Activated T-cell treated with anti-CD3 and anti-CD28 coated beads, Interleukin-2, amount 50 U/mL, for 72 hours (primary cell): ENCODE data around the gene MASP1. TPM values are rescaled to one million over a fixed set of nuclear protein-coding genes. Genes with fewer than 3 reads are reported as not detected.

Experiments
- ATAC-seq, 2 donors: fragments of 150-1000 bp; cut with Tn5 transposase; replicated peaks in 1 of 2; 2 replicates each; pipeline ENCODE4 v1.10.0; 2021; ENCODE audit warnings: moderate library complexity in 2 of 2, mild to moderate bottlenecking in 1 of 2
- DNase-seq, 2 donors: peaks; one replicate each; pipeline ENCODE4 v3.0.0; 2021 to 2022; ENCODE audit warnings: mixed read lengths in 1 of 2
- H3K27ac Mint-ChIP-seq: one replicate; pipeline ENCODE4 v1.8.0; 2022; ENCODE audit warnings: mild to moderate bottlenecking, moderate library complexity, mixed read lengths
- H3K27me3 Mint-ChIP-seq: one replicate; pipeline ENCODE4 v1.8.0; 2022; ENCODE audit warnings: low read depth, mixed read lengths
- H3K36me3 Mint-ChIP-seq, 2 donors: one replicate each; pipeline ENCODE4 v1.8.0; 2022; ENCODE audit warnings: mixed read lengths in 2 of 2, mild to moderate bottlenecking in 1 of 2; ENCODE audit not compliant: insufficient read depth in 2 of 2
- H3K4me1 Mint-ChIP-seq: one replicate; pipeline ENCODE4 v1.8.0; 2022; ENCODE audit warnings: low read depth, mixed read lengths
- H3K4me3 Mint-ChIP-seq, 2 donors: one replicate each; pipeline ENCODE4 v1.8.0; 2022; ENCODE audit warnings: mild to moderate bottlenecking in 2 of 2, mixed read lengths in 2 of 2, moderate library complexity in 2 of 2
- H3K9me3 Mint-ChIP-seq, 2 donors: one replicate each; pipeline ENCODE4 v1.8.0; 2022; ENCODE audit warnings: mixed read lengths in 2 of 2
- total RNA-seq, 2 donors: library from RNA; stranded (reverse); gene quantifications; one replicate each; pipeline ENCODE4 v1.2.3, GENCODE V29; 2022

Gene MASP1
- total RNA-seq, 2 donors from 2014 or later, result not detected

GRCh38 chr3:187315872-187316271 lies 24.3 kb upstream of the MASP1 start:
- Mint-ChIP-seq H3K4me3 (no peak overlapping the region), H3K9me3 (no peaks in the 10 kb centered on the region), H3K27me3 (peaks cover 72% of the 10 kb centered on the region), H3K36me3 (no peaks in the 10 kb centered on the region), H3K4me1 (peaks cover 8% of the 10 kb centered on the region), H3K27ac (no peak overlapping the region)
- no peak for DNase-seq
- peak in 1 of 2 donors; percentile 67 for ATAC-seq

GRCh38 chr3:187314176-187314575 lies 22.6 kb upstream of the MASP1 start:
- H3K27ac Mint-ChIP-seq, result no peak overlapping the region
- no peak for DNase-seq
- H3K4me3 Mint-ChIP-seq, result no peak overlapping the region
- H3K9me3 Mint-ChIP-seq, result no peaks in the 10 kb centered on the region
- ATAC-seq, result no peak
- peaks cover 8% of the 10 kb centered on the region for H3K4me1 Mint-ChIP-seq
- H3K27me3 Mint-ChIP-seq, result peaks cover 60% of the 10 kb centered on the region
- no peaks in the 10 kb centered on the region for H3K36me3 Mint-ChIP-seq

GRCh38 chr3:187310954-187311470 lies 19.5 kb upstream of the MASP1 start:
- Mint-ChIP-seq H3K4me3 (no peak overlapping the region), H3K9me3 (no peaks in the 10 kb centered on the region), H3K4me1 (no peaks in the 10 kb centered on the region), H3K27ac (no peak overlapping the region), H3K36me3 (no peaks in the 10 kb centered on the region), H3K27me3 (peaks cover 37% of the 10 kb centered on the region)
- DNase-seq, result no peak
- ATAC-seq, result no peak

- DNase-seq (no peak), ATAC-seq (no peak)
- no peaks in the 10 kb centered on the region for H3K4me1 Mint-ChIP-seq
- no peaks in the 10 kb centered on the region for H3K9me3 Mint-ChIP-seq
- H3K36me3 Mint-ChIP-seq, result no peaks in the 10 kb centered on the region
- no peak overlapping the region for H3K27ac Mint-ChIP-seq
- peaks cover 29% of the 10 kb centered on the region for H3K27me3 Mint-ChIP-seq
- H3K4me3 Mint-ChIP-seq, result no peak overlapping the region
Observed at GRCh38 chr3:187310226-187310625, 18.7 kb upstream of the MASP1 start.

GRCh38 chr3:187305881-187306280 lies 14.3 kb upstream of the MASP1 start:
- Mint-ChIP-seq H3K4me1 (no peaks in the 10 kb centered on the region), H3K36me3 (no peaks in the 10 kb centered on the region), H3K27ac (no peak overlapping the region), H3K4me3 (no peak overlapping the region), H3K9me3 (no peaks in the 10 kb centered on the region), H3K27me3 (peaks cover 19% of the 10 kb centered on the region)
- DNase-seq (no peak), ATAC-seq (no peak)

GRCh38 chr3:187299611-187300010 lies 8.1 kb upstream of the MASP1 start:
- no peak for ATAC-seq
- H3K27ac Mint-ChIP-seq, result no peak overlapping the region
- H3K27me3 Mint-ChIP-seq, result peaks cover 32% of the 10 kb centered on the region
- no peak overlapping the region for H3K4me3 Mint-ChIP-seq
- no peaks in the 10 kb centered on the region for H3K9me3 Mint-ChIP-seq
- H3K4me1 Mint-ChIP-seq, result no peaks in the 10 kb centered on the region
- no peak for DNase-seq
- no peaks in the 10 kb centered on the region for H3K36me3 Mint-ChIP-seq

GRCh38 chr3:187296911-187297310 lies 5.4 kb upstream of the MASP1 start:
- no peaks in the 10 kb centered on the region for H3K9me3 Mint-ChIP-seq
- H3K36me3 Mint-ChIP-seq, result no peaks in the 10 kb centered on the region
- DNase-seq, result no peak
- no peak for ATAC-seq
- peaks cover 13% of the 10 kb centered on the region for H3K4me1 Mint-ChIP-seq
- no peak overlapping the region for H3K27ac Mint-ChIP-seq
- no peak overlapping the region for H3K4me3 Mint-ChIP-seq
- peaks cover 41% of the 10 kb centered on the region for H3K27me3 Mint-ChIP-seq

DNA sequence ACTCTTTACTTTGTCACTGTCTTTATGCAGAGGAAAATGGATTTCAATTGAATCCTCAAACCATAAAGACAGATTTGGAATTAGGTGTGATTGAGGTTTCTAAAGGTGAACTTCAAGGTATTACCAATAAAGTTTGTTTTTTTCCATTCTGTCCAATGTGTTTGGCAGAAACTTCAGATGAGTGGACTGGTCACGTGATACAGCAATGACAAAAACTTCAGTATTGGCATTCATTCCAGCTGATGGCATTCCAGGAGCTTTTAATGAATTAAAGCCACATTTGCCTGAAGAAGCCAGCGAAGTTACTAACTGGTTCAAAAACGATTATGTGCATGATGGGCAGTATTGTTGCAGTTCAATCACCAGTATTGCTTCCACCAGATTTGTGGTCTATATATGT lies 4.5 kb upstream of the MASP1 start:
- Mint-ChIP-seq H3K27me3 (peaks cover 43% of the 10 kb centered on the region), H3K36me3 (no peaks in the 10 kb centered on the region), H3K4me3 (no peak overlapping the region), H3K4me1 (peaks cover 13% of the 10 kb centered on the region), H3K27ac (no peak overlapping the region), H3K9me3 (no peaks in the 10 kb centered on the region)
- DNase-seq, result no peak
- no peak for ATAC-seq

DNA sequence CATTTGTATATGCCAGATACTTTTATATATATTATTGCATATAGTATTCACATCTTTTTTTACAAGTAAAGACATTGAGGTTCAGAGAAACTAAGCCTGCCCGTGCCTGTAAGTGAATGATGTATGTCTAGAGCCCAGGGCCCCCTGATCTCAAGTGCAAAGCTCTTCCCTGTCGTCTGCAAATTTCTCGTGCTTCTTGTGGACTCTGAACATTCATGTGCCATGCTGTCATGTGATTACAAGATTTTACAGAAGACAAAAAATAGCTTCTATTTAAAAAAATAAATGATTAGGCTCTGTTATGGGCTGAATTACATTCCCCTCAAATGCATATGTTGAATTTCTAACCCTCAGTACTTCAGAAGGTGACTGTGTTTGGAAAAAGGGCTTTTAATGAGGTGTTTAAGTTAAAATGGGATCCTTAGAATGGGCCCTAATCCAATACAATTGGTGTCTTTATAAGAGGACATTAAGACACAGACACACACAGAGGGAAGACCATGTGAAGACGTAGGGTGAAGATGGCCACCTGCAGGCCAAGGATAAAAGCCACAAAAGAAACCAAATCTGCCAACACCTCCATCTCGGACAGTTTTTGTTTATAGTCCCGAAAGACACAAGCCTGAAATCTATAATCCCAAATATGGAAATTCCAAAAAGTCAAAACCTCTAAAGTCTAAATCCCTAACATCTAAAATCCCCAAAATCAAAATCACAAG lies 3.9 kb upstream of the MASP1 start:
- no peaks in the 10 kb centered on the region for H3K36me3 Mint-ChIP-seq
- no peaks in the 10 kb centered on the region for H3K9me3 Mint-ChIP-seq
- no peak for ATAC-seq
- no peak overlapping the region for H3K27ac Mint-ChIP-seq
- no peak overlapping the region for H3K4me3 Mint-ChIP-seq
- DNase-seq, result no peak
- peaks cover 49% of the 10 kb centered on the region for H3K27me3 Mint-ChIP-seq
- H3K4me1 Mint-ChIP-seq, result peaks cover 13% of the 10 kb centered on the region

- no peak for ATAC-seq
Observed at GRCh38 chr3:187293516-187294430, 2.2 kb upstream of the MASP1 start.

GRCh38 chr3:187292631-187293515 lies 1.3 kb upstream of the MASP1 start:
- Mint-ChIP-seq H3K4me3 (no peak overlapping the region), H3K27ac (no peak overlapping the region), H3K9me3 (no peaks in the 10 kb centered on the region), H3K36me3 (no peaks in the 10 kb centered on the region), H3K27me3 (peaks cover 60% of the 10 kb centered on the region), H3K4me1 (peaks cover 13% of the 10 kb centered on the region)
- DNase-seq (no peak), ATAC-seq (peak; percentile 51 to 84)

More at GRCh38 chr3:187293516-187294430, 2.2 kb upstream of the MASP1 start:
- H3K36me3 Mint-ChIP-seq, result no peaks in the 10 kb centered on the region
- no peaks in the 10 kb centered on the region for H3K9me3 Mint-ChIP-seq
- H3K4me3 Mint-ChIP-seq, result no peak overlapping the region
- H3K4me1 Mint-ChIP-seq, result peaks cover 13% of the 10 kb centered on the region
- H3K27me3 Mint-ChIP-seq, result peaks cover 65% of the 10 kb centered on the region
- no peak for DNase-seq
- no peak overlapping the region for H3K27ac Mint-ChIP-seq

- no peaks in the 10 kb centered on the region for H3K9me3 Mint-ChIP-seq
- H3K36me3 Mint-ChIP-seq, result no peaks in the 10 kb centered on the region
- no peak for ATAC-seq
- no peak overlapping the region for H3K27ac Mint-ChIP-seq
- DNase-seq, result no peak
- H3K27me3 Mint-ChIP-seq, result peaks cover 62% of the 10 kb centered on the region
- H3K4me1 Mint-ChIP-seq, result peaks cover 13% of the 10 kb centered on the region
- no peak overlapping the region for H3K4me3 Mint-ChIP-seq
Observed at GRCh38 chr3:187292181-187292580, 644 bp upstream of the MASP1 start.
